Measurements from ENCODE around the gene C8B.

The C8B gene

GRCh38 chr1:56973923-56974742, 8.3 kb upstream of the C8B start:
- no peaks in the 10 kb centered on the region for H3K27me3 ChIP-seq
- no peak overlapping the region for H3K27ac ChIP-seq
- no peak overlapping the region for H3K4me3 ChIP-seq
- H3K9ac ChIP-seq, result no peak overlapping the region
- no peak for TF ChIP-seq Cebpa-rat (IDR thresholded peaks at IDR 0.05)
- no peaks in the 10 kb centered on the region for H3K4me1 ChIP-seq
- H3K36me3 ChIP-seq, result no peaks in the 10 kb centered on the region
- no peak overlapping the region for H3K4me2 ChIP-seq
- no peaks in the 10 kb centered on the region for H4K20me1 ChIP-seq
- peaks cover 15% of the 10 kb centered on the region for H3K9me3 ChIP-seq

DNA sequence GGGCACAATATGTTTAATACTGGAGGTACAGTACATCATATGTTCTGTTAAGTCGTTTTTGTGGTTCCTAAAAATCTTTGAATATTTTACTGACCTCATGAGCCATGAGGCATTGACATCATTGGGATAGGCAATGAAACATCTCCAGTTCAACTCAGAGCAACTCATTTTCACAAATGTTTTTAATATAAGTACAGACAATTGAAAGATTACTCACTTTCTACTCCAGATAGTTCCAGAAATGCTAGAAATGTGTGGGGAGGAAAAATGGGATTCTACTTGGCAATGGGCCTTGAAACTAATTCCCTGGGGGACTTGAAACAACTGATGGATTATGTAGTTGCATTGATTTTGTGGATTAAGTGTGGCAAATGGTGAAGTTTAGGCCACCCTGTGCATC, 7.2 kb upstream of the C8B start:
- H3K36me3 ChIP-seq, result no peaks in the 10 kb centered on the region
- peaks cover 17% of the 10 kb centered on the region for H3K9me3 ChIP-seq

GRCh38 chr1:56970280-56970679, 4.5 kb upstream of the C8B start:
- Histone ChIP-seq H3K36me3 (no peaks in the 10 kb centered on the region), H4K20me1 (no peaks in the 10 kb centered on the region), H3K4me3 (no peak overlapping the region), H3K27ac (no peak overlapping the region), H3K9ac (no peak overlapping the region), H3K4me2 (no peak overlapping the region), H3K27me3 (no peaks in the 10 kb centered on the region), H3K4me1 (no peaks in the 10 kb centered on the region), H3K9me3 (peaks cover 4% of the 10 kb centered on the region; the same call in 1 of the 2 replicates)
- TF ChIP-seq Cebpa-rat (IDR thresholded peaks at IDR 0.05), result no peak

More for the DNA sequence above, 7.2 kb upstream of the C8B start:
- no peak overlapping the region for H3K27ac ChIP-seq
- no peaks in the 10 kb centered on the region for H3K4me1 ChIP-seq
- H3K4me3 ChIP-seq, result no peak overlapping the region
- H3K4me2 ChIP-seq, result no peak overlapping the region
- no peak for TF ChIP-seq Cebpa-rat (IDR thresholded peaks at IDR 0.05)
- H3K9ac ChIP-seq, result no peak overlapping the region
- no peaks in the 10 kb centered on the region for H4K20me1 ChIP-seq
- H3K27me3 ChIP-seq, result no peaks in the 10 kb centered on the region

DNA sequence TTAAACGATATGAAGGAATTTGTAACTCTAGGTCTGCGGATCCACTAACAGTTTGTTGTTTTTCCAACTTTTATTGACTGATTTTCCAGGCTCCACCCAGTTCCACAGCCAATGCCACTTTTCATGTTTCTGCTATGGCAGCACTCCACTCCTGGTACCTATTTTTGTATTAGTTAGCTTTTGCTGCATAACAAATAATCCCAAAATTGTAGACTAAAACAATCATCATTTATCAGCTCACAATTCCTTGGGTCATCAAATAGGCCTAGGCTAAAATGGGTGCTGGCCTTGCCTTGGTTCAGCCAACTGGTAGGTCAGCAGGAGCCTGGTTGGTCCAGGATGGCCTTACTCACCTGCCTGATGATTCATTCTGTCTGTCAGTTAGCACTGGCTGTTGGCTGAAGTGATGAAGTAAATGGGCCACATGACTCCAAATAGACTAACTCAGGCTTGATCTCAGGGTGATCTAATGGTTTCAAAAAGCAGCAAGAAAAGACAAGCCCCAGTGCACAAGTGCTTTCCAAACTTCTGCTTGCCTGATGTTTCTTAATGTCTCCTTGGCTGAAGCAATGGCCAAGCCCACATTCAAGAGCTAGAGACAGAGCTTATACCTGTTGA, 3.2 kb upstream of the C8B start:
- H4K20me1 ChIP-seq, result no peaks in the 10 kb centered on the region
- no peak overlapping the region for H3K27ac ChIP-seq
- no peaks in the 10 kb centered on the region for H3K36me3 ChIP-seq
- H3K9me3 ChIP-seq, result 0 out of 2 replicates have a peak, but pooled peaks cover 4% of the 10 kb centered on the region
- H3K4me3 ChIP-seq, result no peak overlapping the region
- H3K27me3 ChIP-seq, result no peaks in the 10 kb centered on the region
- no peaks in the 10 kb centered on the region for H3K4me1 ChIP-seq
- H3K9ac ChIP-seq, result no peak overlapping the region
- no peak overlapping the region for H3K4me2 ChIP-seq
- TF ChIP-seq Cebpa-rat (IDR thresholded peaks at IDR 0.05), result no peak

GRCh38 chr1:56967900-56968832, 2.4 kb upstream of the C8B start:
- Histone ChIP-seq H4K20me1 (no peaks in the 10 kb centered on the region), H3K27ac (no peak overlapping the region), H3K36me3 (no peaks in the 10 kb centered on the region), H3K9ac (no peak overlapping the region), H3K4me2 (no peak overlapping the region), H3K4me1 (no peaks in the 10 kb centered on the region), H3K27me3 (no peaks in the 10 kb centered on the region), H3K4me3 (no peak overlapping the region), H3K9me3 (0 out of 2 replicates have a peak, but pooled peaks cover 4% of the 10 kb centered on the region)
- TF ChIP-seq Cebpa-rat (IDR thresholded peaks at IDR 0.05), result no peak

- Histone ChIP-seq H3K9ac (no peak overlapping the region), H4K20me1 (no peaks in the 10 kb centered on the region), H3K27me3 (no peaks in the 10 kb centered on the region), H3K36me3 (no peaks in the 10 kb centered on the region), H3K4me1 (no peaks in the 10 kb centered on the region), H3K4me2 (no peak overlapping the region), H3K27ac (no peak overlapping the region), H3K9me3 (0 out of 2 replicates have a peak, but pooled peaks cover 4% of the 10 kb centered on the region), H3K4me3 (no peak overlapping the region)
- TF ChIP-seq Cebpa-rat (IDR thresholded peaks at IDR 0.05), result no peak
These were observed 1.5 kb upstream of the C8B start for GRCh38 chr1:56967355-56967754.

DNA sequence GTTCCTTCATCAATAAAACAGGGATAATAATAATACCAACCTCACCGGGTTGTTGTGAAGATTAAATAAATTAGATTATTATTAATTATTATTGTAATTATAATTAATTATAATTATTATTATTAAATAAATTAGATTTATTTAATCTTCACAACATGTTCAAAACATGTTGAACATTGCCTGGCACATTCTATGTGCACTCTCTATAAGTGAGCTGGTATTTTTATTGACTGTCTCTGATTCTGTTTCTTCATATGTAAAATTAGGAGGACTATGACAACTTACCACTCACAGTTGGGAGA, 834 bp upstream of the C8B start:
- no peaks in the 10 kb centered on the region for H3K36me3 ChIP-seq
- H3K27ac ChIP-seq, result no peak overlapping the region
- H3K4me2 ChIP-seq, result no peak overlapping the region
- no peak overlapping the region for H3K4me3 ChIP-seq
- no peaks in the 10 kb centered on the region for H3K27me3 ChIP-seq
- no peak for TF ChIP-seq Cebpa-rat (IDR thresholded peaks at IDR 0.05)
- H4K20me1 ChIP-seq, result no peaks in the 10 kb centered on the region
- 0 out of 2 replicates have a peak, but pooled peaks cover 4% of the 10 kb centered on the region for H3K9me3 ChIP-seq
- H3K9ac ChIP-seq, result no peak overlapping the region
- H3K4me1 ChIP-seq, result no peaks in the 10 kb centered on the region

GRCh38 chr1:56965191-56965590, 624 bp downstream of the C8B start:
- Histone ChIP-seq H3K9ac (no peak overlapping the region), H3K27me3 (no peaks in the 10 kb centered on the region)

DNA sequence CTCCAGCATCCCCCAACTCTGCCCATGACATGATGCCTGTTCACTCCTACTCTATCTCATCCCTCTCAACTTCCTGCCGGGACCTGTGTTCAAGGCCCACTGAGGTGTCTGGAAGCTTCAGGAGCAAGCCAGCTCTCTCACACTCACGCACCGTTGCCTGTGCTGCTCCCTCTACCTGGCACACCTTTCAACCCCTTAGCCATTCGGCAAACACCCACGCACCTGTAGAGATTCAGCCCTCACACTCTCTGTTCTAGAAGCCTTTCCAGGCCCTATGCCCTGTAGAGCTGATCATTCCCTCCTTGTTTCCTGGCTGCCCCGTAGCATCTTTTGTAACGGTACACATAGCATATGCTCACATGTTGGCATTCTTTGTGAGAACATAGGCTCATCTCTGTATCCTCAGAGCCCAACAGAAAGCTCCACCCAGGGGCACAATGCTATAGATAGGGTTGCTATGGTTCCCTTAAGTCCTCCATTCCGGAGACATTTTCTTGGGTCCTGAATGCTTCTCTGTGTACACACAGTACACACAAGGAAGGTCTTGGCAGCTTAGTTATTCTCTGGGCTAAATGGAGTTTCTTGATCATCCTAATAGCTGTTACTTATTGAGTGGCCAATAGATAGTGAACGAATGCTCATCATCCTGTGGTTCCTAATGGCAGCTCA, 1.3 kb downstream of the C8B start:
- Histone ChIP-seq H3K27ac (no peak overlapping the region), H3K4me3 (no peak overlapping the region), H3K9me3 (0 out of 2 replicates have a peak, but pooled peaks cover 4% of the 10 kb centered on the region), H3K4me2 (no peak overlapping the region), H3K36me3 (no peaks in the 10 kb centered on the region), H4K20me1 (no peaks in the 10 kb centered on the region), H3K27me3 (no peaks in the 10 kb centered on the region), H3K9ac (no peak overlapping the region), H3K4me1 (no peaks in the 10 kb centered on the region)
- TF ChIP-seq Cebpa-rat (IDR thresholded peaks at IDR 0.05), result no peak

More at GRCh38 chr1:56965191-56965590, 624 bp downstream of the C8B start:
- no peaks in the 10 kb centered on the region for H4K20me1 ChIP-seq
- H3K36me3 ChIP-seq, result no peaks in the 10 kb centered on the region
- no peak for TF ChIP-seq Cebpa-rat (IDR thresholded peaks at IDR 0.05)
- no peaks in the 10 kb centered on the region for H3K4me1 ChIP-seq
- H3K27ac ChIP-seq, result no peak overlapping the region
- H3K4me2 ChIP-seq, result no peak overlapping the region
- H3K9me3 ChIP-seq, result 0 out of 2 replicates have a peak, but pooled peaks cover 4% of the 10 kb centered on the region
- no peak overlapping the region for H3K4me3 ChIP-seq

Data from BLaER1 (cell line).